Panc1 (cell line): ENCODE results near the gene LMF1. TPM values are rescaled to one million over a fixed set of nuclear protein-coding genes. Genes with fewer than 3 reads are reported as not detected.
A peak's percentile ranks its signal among the peaks of the same experiment; 100 is the strongest.

Source experiments
- ATAC-seq: fragments of 200-7000 bp; cut with Tn5 transposase; 2 replicates; pipeline ENCODE4 v1.9.1; 2020; ENCODE audit warnings: mild to moderate bottlenecking, moderate library complexity
- BruUV-seq: library from RNA; stranded (reverse); fragments of 400-500 nt; replicated peaks from 2 replicates; lab custom pipeline; 2021; lab: Mats Ljungman, UMichigan
- CTCF ChIA-PET: fragments of 300-600 bp; sonication (Branson Sonifier 250); formaldehyde crosslinking; loops from one replicate; lab custom pipeline; 2022; ENCODE audit warnings: antibody characterized with exemption; lab: Charles Lee
- POLR2A ChIA-PET: fragments of 300-600 bp; sonication (Branson Sonifier 250); formaldehyde crosslinking; loops from one replicate; lab custom pipeline; 2022; ENCODE audit warnings: antibody characterized with exemption; lab: Charles Lee
- DNase-seq: peaks from one replicate; pipeline ENCODE4 v3.0.0-alpha.2; 2010; ENCODE audit warnings: low read depth, low spot score
- H3K27ac ChIP-seq: 2 replicates; pipeline ENCODE4 v1.5.1; 2011; ENCODE audit warnings: mild to moderate bottlenecking, low read length, inconsistent platforms
- H3K27me3 ChIP-seq: fragments of 200-500 bp; sonication (Bioruptor generic); 2 replicates; pipeline ENCODE4 v1.6.0; 2014; ENCODE audit warnings: low read length, inconsistent platforms; ENCODE audit not compliant: control insufficient read depth, insufficient read depth
- H3K36me3 ChIP-seq: fragments of 200-500 bp; sonication (Bioruptor generic); 2 replicates; pipeline ENCODE4 v1.5.1; 2014; ENCODE audit warnings: inconsistent platforms, mild to moderate bottlenecking, low read length, moderate library complexity; ENCODE audit not compliant: control insufficient read depth, insufficient read depth
- H3K4me1 ChIP-seq: 2 replicates; pipeline ENCODE4 v1.5.1; 2011; ENCODE audit warnings: inconsistent platforms, mild to moderate bottlenecking, low read length, moderate library complexity; ENCODE audit not compliant: control insufficient read depth, insufficient read depth
- H3K4me3 ChIP-seq, 2 experiments: 2 replicates each; pipeline ENCODE4 v1.5.1; 2011 to 2012; ENCODE audit warnings: low read depth in 2 of 2, low read length in 2 of 2, mild to moderate bottlenecking in 2 of 2, inconsistent platforms in 1 of 2, moderate library complexity in 1 of 2
- H3K9me3 ChIP-seq: fragments of 200-500 bp; sonication (Bioruptor generic); 2 replicates; pipeline ENCODE4 v1.5.1; 2014; ENCODE audit warnings: low read depth, mild to moderate bottlenecking, inconsistent platforms, low read length, moderate library complexity; ENCODE audit not compliant: control insufficient read depth, insufficient read depth
- CTCF ChIP-seq: fragments of 450-650 bp; IDR thresholded peaks from 2 replicates; pipeline ENCODE4 v1.5.1; 2017; ENCODE audit warnings: mild to moderate bottlenecking
- POLR2AphosphoS5 ChIP-seq: IDR thresholded peaks from 2 replicates; pipeline ENCODE4 v1.6.1; 2012; ENCODE audit warnings: mild to moderate bottlenecking, low read depth, low read length, moderate library complexity
- REST ChIP-seq, 2 experiments: IDR thresholded peaks; 2 replicates each; pipeline ENCODE4 v1.6.1; 2011 to 2012; ENCODE audit warnings: low read depth in 2 of 2, control low read depth in 1 of 2, low read length in 1 of 2, mild to moderate bottlenecking in 1 of 2, moderate library complexity in 1 of 2; ENCODE audit not compliant: insufficient read depth in 1 of 2
- SIN3A ChIP-seq: IDR thresholded peaks from 2 replicates; pipeline ENCODE4 v1.6.1; 2012; ENCODE audit warnings: low read depth, mild to moderate bottlenecking, low read length, moderate library complexity, borderline replicate concordance; ENCODE audit not compliant: insufficient read depth
- TCF7L2 ChIP-seq: IDR thresholded peaks from 2 replicates; pipeline ENCODE4 v1.6.1; 2011; ENCODE audit warnings: mild to moderate bottlenecking, low read depth, low read length, inconsistent platforms
- in situ Hi-C: cut with HindIII; loops from 2 replicates; pipeline ENCODE4 v1.10.0; 2016; ENCODE audit warnings: low sequenced_read_pairs, low pct_unique_long_range_greater_than_20kb
- intact Hi-C: fragments of 100-400 bp; cut with micrococcal nuclease; formaldehyde crosslinking; loops from one replicate; pipeline ENCODE4 v1.10.0; 2022; ENCODE audit not compliant: unreplicated experiment
- total RNA-seq: library from RNA; stranded (reverse); gene quantifications from one replicate; pipeline ENCODE4 v1.2.1, GENCODE V29; 2021; ENCODE audit not compliant: unreplicated experiment

LMF1 gene
- total RNA-seq, 1 experiment from 2014 or later: 24.3 TPM

- ChIA-PET POLR2A (no interaction called here), CTCF (no interaction called here)
- intact Hi-C loops (no loop called here), in situ Hi-C loops (no loop called here)
- no peak overlapping the region for H3K27ac ChIP-seq
- DNase-seq (no peak), ATAC-seq (no peak)
- TF ChIP-seq POLR2AphosphoS5: no peak
- TF ChIP-seq SIN3A: no peak
- TF ChIP-seq TCF7L2: no peak
- no peak for TF ChIP-seq CTCF
- no peak for TF ChIP-seq REST (IDR thresholded peaks at IDR 0.05; ENCODE audit: insufficient read depth in 1 of 2, low read depth in 2 of 2, low read length in 1 of 2)
- H3K4me3 ChIP-seq: no peak overlapping the region
- H3K9me3 ChIP-seq: peaks cover 2% of the 10 kb centered on the region; the same call in 1 of the 2 replicates
- no peaks in the 10 kb centered on the region for H3K4me1 ChIP-seq
- H3K36me3 ChIP-seq: no peaks in the 10 kb centered on the region
- H3K27me3 ChIP-seq: no peaks in the 10 kb centered on the region
- no TSS peak for BruUV-seq
These were observed 91.9 kb downstream of the LMF1 start for GRCh38 chr16:878886-879285.

GRCh38 chr16:878072-878784 lies 92.6 kb downstream of the LMF1 start:
- TF ChIP-seq REST (IDR thresholded peaks at IDR 0.05; ENCODE audit: insufficient read depth in 1 of 2, low read depth in 2 of 2, low read length in 1 of 2) (no peak), CTCF (no peak), SIN3A (no peak), TCF7L2 (no peak), POLR2AphosphoS5 (no peak)
- no peaks in the 10 kb centered on the region for H3K27me3 ChIP-seq
- BruUV-seq: no TSS peak
- intact Hi-C loops (no loop called here), in situ Hi-C loops (no loop called here)
- CTCF ChIA-PET: interaction anchor here (0.5 kb wide), 1 partner anchor 15 kb away, joined by 3 read pairs; no protein-coding TSS in a partner anchor
- ATAC-seq: peak; percentile 36
- no peaks in the 10 kb centered on the region for H3K9me3 ChIP-seq
- H3K27ac ChIP-seq: no peak overlapping the region
- no peaks in the 10 kb centered on the region for H3K4me1 ChIP-seq
- H3K36me3 ChIP-seq: no peaks in the 10 kb centered on the region
- no peak overlapping the region for H3K4me3 ChIP-seq
- DNase-seq: no peak
- POLR2A ChIA-PET: no interaction called here
